Measurements from ENCODE around the gene UBASH3B.

Gene UBASH3B

GRCh38 chr11:122695076-122695615 lies 39.6 kb downstream of the UBASH3B start:
- no peak for DNase-seq (ENCODE audit: low read depth)
- no peak for TF ChIP-seq CTCF (IDR thresholded peaks at IDR 0.05; ENCODE audit: insufficient read depth, low read depth, low read length, missing control alignments)
- no peak overlapping the region for H3K4me3 ChIP-seq (ENCODE audit: low read length)

GRCh38 chr11:122696662-122697061 lies 41.1 kb downstream of the UBASH3B start:
- no peak overlapping the region for H3K4me3 ChIP-seq (ENCODE audit: low read length)
- no peak for DNase-seq (ENCODE audit: low read depth)
- no peak for TF ChIP-seq CTCF (IDR thresholded peaks at IDR 0.05; ENCODE audit: insufficient read depth, low read depth, low read length, missing control alignments)

- peak; percentile 91 for DNase-seq (ENCODE audit: low read depth)
- TF ChIP-seq CTCF (IDR thresholded peaks at IDR 0.05; ENCODE audit: insufficient read depth, low read depth, low read length, missing control alignments) = no peak
- H3K4me3 ChIP-seq (ENCODE audit: low read length) = no peak overlapping the region
Measured at GRCh38 chr11:122697636-122698167, 42.2 kb downstream of the UBASH3B start.

- no peak for TF ChIP-seq CTCF (IDR thresholded peaks at IDR 0.05; ENCODE audit: insufficient read depth, low read depth, low read length, missing control alignments)
- DNase-seq (ENCODE audit: low read depth) = no peak
- no peak overlapping the region for H3K4me3 ChIP-seq (ENCODE audit: low read length)
Measured at GRCh38 chr11:122698392-122698791, 42.9 kb downstream of the UBASH3B start.

GRCh38 chr11:122700666-122701065 lies 45.1 kb downstream of the UBASH3B start:
- no peak for DNase-seq (ENCODE audit: low read depth)
- no peak for TF ChIP-seq CTCF (IDR thresholded peaks at IDR 0.05; ENCODE audit: insufficient read depth, low read depth, low read length, missing control alignments)
- no peak overlapping the region for H3K4me3 ChIP-seq (ENCODE audit: low read length)

GRCh38 chr11:122701143-122701542 lies 45.6 kb downstream of the UBASH3B start:
- no peak for TF ChIP-seq CTCF (IDR thresholded peaks at IDR 0.05; ENCODE audit: insufficient read depth, low read depth, low read length, missing control alignments)
- H3K4me3 ChIP-seq (ENCODE audit: low read length) = no peak overlapping the region
- no peak for DNase-seq (ENCODE audit: low read depth)

Measured in epithelial cell of esophagus (primary cell).